Measurements from ENCODE around the gene HELT. TPM values are rescaled to one million over a fixed set of nuclear protein-coding genes. Genes with fewer than 3 reads are reported as not detected.
"Not testable (repeated sequence)": the region's sequence is repeated elsewhere in the genome, so short reads cannot be mapped to it uniquely, and the experiment has no call there.

The HELT gene
- total RNA-seq, 4 donors from 2014 or later, result not detected

DNA sequence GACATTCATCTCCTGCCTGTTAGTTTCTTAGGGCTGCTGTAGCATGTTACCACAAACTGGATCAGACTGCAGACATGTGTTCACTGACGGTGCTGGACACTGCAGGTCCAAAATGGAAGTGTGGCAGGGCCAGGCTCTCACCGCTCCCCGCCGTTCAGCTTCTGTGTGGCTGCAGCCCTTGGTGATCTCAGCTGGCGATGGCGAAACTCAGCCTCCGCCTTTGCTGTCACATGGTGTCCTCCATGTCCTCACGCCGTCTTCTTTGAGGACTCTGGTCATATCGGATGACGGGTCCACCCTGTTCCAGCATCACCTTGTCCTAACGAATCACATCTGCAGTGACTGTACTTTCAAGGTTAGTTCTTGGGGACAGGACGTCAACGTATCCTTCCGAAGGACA, 25.9 kb upstream of the HELT start:
- TF ChIP-seq, protein P1, sequence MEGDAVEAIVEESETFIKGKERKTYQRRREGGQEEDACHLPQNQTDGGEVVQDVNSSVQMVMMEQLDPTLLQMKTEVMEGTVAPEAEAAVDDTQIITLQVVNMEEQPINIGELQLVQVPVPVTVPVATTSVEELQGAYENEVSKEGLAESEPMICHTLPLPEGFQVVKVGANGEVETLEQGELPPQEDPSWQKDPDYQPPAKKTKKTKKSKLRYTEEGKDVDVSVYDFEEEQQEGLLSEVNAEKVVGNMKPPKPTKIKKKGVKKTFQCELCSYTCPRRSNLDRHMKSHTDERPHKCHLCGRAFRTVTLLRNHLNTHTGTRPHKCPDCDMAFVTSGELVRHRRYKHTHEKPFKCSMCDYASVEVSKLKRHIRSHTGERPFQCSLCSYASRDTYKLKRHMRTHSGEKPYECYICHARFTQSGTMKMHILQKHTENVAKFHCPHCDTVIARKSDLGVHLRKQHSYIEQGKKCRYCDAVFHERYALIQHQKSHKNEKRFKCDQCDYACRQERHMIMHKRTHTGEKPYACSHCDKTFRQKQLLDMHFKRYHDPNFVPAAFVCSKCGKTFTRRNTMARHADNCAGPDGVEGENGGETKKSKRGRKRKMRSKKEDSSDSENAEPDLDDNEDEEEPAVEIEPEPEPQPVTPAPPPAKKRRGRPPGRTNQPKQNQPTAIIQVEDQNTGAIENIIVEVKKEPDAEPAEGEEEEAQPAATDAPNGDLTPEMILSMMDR (IDR thresholded peaks at IDR 0.05), result no peak
- ATAC-seq (ENCODE audit: low FRiP score), result no peak
- DNase-seq (ENCODE audit: low spot score), result no peak

DNA sequence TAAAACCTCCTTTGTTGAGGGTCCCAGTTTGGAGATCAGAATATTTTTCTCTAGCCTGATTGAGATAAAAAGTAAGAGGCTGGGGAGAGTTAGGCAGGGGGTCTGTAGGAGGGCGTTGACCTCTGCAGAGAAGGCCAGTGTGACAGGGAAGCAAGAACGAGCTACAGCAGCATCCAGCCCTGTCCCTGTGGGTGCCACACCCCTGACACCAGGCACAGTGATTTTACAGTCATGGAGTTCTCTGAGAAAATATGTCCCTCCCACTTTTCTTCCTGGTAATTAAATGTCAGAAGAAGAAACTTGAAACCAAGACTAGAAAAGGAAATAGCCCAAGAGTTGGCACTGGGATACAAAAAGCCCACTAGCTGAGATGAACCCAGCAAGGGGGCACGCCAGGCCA, 25.0 kb upstream of the HELT start:
- ATAC-seq (ENCODE audit: low FRiP score) (no peak), DNase-seq (ENCODE audit: low spot score) (no peak)
- TF ChIP-seq, protein P1 (IDR thresholded peaks at IDR 0.05), result no peak

DNA sequence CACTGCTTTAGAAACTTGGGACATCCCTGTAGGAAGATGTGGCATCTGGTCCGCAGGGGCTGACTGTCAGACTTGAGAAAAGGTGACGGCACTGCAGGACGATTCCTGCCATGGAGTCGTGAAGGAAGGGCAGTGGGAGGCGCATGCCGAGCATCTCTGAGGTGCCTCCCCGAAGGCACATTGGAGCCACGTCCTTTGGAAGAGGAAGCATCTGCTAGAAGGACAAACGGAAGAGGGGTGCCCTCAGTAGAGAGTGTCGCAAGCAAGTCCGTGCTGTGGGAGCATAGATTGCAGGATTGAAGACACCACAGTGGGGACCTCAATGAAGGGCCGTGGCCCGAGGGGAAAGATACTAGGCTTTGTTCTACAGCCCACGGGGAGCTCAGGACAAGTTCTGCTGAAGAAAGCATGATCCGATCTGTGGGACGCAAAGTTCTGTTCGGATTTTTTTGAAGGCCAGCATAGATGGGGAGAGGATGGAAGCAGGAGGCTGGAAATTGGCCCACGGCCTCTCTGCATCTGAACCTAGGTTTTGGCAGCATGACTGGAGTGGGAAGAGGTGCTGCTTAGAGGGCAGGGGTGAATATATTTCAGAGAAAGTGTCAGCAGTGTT, 24.2 kb upstream of the HELT start:
- no peak for ATAC-seq (ENCODE audit: low FRiP score)
- DNase-seq (ENCODE audit: low spot score), result no peak
- TF ChIP-seq, protein P1 (IDR thresholded peaks at IDR 0.05), result no peak

GRCh38 chr4:184994623-184995010, 23.7 kb upstream of the HELT start:
- TF ChIP-seq, protein P1 (IDR thresholded peaks at IDR 0.05), result no peak
- DNase-seq (ENCODE audit: low spot score) (no peak), ATAC-seq (ENCODE audit: low FRiP score) (no peak)

DNA sequence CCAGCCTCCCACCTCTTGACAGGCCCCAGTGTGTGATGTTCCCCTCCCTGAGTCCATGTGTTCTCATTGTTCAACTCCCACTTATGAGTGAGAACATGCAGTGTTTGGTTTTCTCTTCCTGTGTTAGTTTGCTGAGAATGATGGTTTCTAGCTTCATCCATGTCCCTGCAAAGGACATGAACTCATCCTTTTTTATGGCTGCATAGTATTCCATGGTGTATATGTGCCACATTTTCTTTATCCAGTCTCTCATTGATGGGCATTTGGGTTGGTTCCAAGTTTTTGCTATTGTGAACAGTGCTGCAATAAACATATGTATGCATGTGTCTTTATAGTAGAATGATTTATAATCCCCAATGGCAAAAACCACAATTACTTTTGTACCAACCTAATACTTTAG, 20.6 kb upstream of the HELT start:
- not testable (repeated sequence) for ATAC-seq (ENCODE audit: low FRiP score); DNase-seq (ENCODE audit: low spot score)

DNA sequence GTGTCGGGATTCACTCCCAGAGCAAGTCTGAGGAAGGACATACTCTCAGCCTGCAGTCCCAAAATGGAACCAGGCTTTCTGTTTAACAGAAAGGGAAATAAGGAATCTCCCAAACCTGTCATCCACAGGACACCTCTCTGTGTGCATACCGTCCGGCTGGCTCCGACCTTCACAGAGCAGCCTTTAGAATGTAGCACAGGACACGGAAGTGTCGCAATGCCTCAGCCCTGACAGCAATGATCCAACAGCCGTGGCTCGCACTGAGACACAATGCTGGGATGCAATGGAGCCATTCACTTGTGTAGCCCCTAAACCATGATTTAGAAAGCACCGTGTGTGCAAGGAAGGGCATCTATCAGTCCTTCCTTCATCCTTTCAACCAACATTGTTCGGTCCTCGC, 15.5 kb upstream of the HELT start:
- DNase-seq (ENCODE audit: low spot score) (no peak), ATAC-seq (ENCODE audit: low FRiP score) (no peak)
- TF ChIP-seq, protein P1 (IDR thresholded peaks at IDR 0.05), result no peak

- TF ChIP-seq, protein P1 (IDR thresholded peaks at IDR 0.05), result no peak
- ATAC-seq (ENCODE audit: low FRiP score) (no peak), DNase-seq (ENCODE audit: low spot score) (no peak)
Observed at GRCh38 chr4:185003596-185004351, 14.5 kb upstream of the HELT start.
